DND-41 (cell line): ENCODE results near the gene LTB4R.

ENCODE experiments used
- EZH2 ChIP-seq: IDR thresholded peaks from 3 replicates; pipeline ENCODE4 v1.6.1; 2012; ENCODE audit warnings: borderline replicate concordance, low read depth, mild to moderate bottlenecking, moderate library complexity, low read length, inconsistent platforms; ENCODE audit not compliant: severe bottlenecking
- TF ChIP-seq, protein P1 (sequence below): IDR thresholded peaks from 2 replicates; pipeline ENCODE4 v1.5.1; 2012; ENCODE audit warnings: borderline replicate concordance, low read length, moderate library complexity, mild to moderate bottlenecking; ENCODE audit not compliant: poor library complexity, severe bottlenecking; ENCODE audit errors: extremely low read depth

DNA sequence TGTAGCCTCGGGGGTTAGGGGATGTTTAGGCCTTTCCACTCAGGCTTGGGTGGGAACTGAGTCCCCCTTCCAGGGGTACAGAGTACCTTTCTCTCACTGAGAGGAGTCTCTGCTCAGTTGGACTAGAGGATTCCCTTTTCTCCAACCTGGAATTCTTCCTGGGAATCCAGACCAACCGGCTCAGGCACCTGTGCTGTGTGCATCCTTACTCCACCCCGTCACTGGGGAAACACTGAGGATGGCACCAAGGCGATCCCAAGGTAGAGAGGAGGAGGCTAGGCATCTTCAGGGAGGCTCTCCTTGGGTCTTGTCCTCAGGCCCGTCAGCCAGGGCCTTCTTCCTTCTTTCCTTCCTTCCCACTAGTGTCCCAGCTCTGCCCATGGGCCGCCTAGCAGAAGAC is 47.5 kb upstream of the LTB4R start:
- TF ChIP-seq, protein P1, sequence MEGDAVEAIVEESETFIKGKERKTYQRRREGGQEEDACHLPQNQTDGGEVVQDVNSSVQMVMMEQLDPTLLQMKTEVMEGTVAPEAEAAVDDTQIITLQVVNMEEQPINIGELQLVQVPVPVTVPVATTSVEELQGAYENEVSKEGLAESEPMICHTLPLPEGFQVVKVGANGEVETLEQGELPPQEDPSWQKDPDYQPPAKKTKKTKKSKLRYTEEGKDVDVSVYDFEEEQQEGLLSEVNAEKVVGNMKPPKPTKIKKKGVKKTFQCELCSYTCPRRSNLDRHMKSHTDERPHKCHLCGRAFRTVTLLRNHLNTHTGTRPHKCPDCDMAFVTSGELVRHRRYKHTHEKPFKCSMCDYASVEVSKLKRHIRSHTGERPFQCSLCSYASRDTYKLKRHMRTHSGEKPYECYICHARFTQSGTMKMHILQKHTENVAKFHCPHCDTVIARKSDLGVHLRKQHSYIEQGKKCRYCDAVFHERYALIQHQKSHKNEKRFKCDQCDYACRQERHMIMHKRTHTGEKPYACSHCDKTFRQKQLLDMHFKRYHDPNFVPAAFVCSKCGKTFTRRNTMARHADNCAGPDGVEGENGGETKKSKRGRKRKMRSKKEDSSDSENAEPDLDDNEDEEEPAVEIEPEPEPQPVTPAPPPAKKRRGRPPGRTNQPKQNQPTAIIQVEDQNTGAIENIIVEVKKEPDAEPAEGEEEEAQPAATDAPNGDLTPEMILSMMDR = no peak
- no peak for TF ChIP-seq EZH2
